Activated CD8-positive, alpha-beta memory T cell treated with anti-CD3 and anti-CD28 coated beads, Interleukin-2, amount 50 U/mL, for 24 hours (primary cell): ENCODE results near the gene WBP1.
A peak's percentile ranks its signal among the peaks of the same experiment; 100 is the strongest.

Source experiments
- DNase-seq: peaks from one replicate; pipeline ENCODE4 v3.0.0-alpha.2; 2020; ENCODE audit errors: extremely low read depth

The WBP1 gene

GRCh38 chr2:74502720-74503505 lies 44.7 kb downstream of the WBP1 start:
- DNase-seq, result no peak

GRCh38 chr2:74503506-74504475 lies 45.6 kb downstream of the WBP1 start:
- DNase-seq, result no peak

- no peak for DNase-seq
These were observed 46.4 kb downstream of the WBP1 start for GRCh38 chr2:74504591-74504990.

GRCh38 chr2:74505448-74506246 lies 47.4 kb downstream of the WBP1 start:
- DNase-seq, result no peak

- DNase-seq, result peak; percentile 94
These were observed 49.1 kb downstream of the WBP1 start, which contains the start of gene PCGF1 for GRCh38 chr2:74507145-74507925. Gene PCGF1 (minus strand): TSS chr2:74507695. CDS start chr2:74507668, 27 bp downstream.

GRCh38 chr2:74507926-74508520 lies 49.8 kb downstream of the WBP1 start:
- DNase-seq, result no peak

- DNase-seq, result no peak
These were observed 52.0 kb downstream of the WBP1 start for GRCh38 chr2:74510272-74510671.
